ENCODE data around the gene ESRRG.

DNA sequence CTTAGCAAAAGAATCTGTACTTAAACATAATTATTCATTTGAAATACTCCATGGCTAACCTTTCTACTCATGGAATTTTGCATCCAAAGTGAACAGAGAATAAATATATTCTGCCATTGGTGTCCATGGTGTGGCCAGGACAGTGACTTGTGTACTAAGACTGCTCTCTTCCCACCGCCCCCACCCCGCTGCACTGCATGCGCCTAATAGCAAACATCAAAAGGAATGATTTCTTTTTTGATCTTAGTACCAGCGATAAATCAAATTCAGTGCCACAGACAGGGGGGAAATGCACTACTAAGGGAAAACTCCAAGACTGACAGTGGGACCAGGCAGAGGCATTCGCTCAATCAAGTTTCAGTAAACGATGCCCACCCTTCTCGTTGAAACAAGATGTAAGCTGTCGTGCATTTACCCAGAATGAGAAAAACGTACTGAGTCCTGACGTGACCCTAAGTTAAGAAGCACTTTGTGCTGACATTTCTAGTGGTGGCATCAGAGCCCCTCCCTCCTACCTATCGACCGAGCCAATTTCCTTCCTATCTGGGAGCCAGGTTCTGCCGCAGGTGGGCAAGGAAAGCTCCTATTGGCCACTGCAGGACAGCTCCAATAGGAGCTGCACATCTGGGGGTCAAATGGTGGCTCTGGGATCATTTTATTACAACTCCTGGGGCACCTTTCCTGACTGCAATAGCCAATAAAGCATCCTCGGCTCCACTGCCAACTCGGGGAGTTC is 12.5 kb downstream of the ESRRG start:
- TF ChIP-seq CTCF (IDR thresholded peaks at IDR 0.05; ENCODE audit: poor library complexity, severe bottlenecking) (no peak), EZH2 (IDR thresholded peaks at IDR 0.05; ENCODE audit: borderline replicate concordance, insufficient read depth, low read length, poor library complexity, severe bottlenecking) (no peak), EP300 (conservative IDR thresholded peaks at IDR 0.05; ENCODE audit: poor library complexity, severe bottlenecking) (no peak), MXI1 (conservative IDR thresholded peaks at IDR 0.05; ENCODE audit: poor library complexity, severe bottlenecking) (no peak), RAD21 (conservative IDR thresholded peaks at IDR 0.05) (no peak), POLR2AphosphoS5 (IDR thresholded peaks at IDR 0.05) (no peak), TAF1 (IDR thresholded peaks at IDR 0.05; ENCODE audit: low read depth) (no peak)
